Kidney tubule cell (primary cell): ENCODE measurements around the gene PCDH9.
A peak's percentile ranks its signal among the peaks of the same experiment; 100 is the strongest.
"Not testable (repeated sequence)": the region's sequence is repeated elsewhere in the genome, so short reads cannot be mapped to it uniquely, and the experiment has no call there.

ENCODE experiments used
- DNase-seq: peaks from one replicate; pipeline ENCODE4 v3.0.0-alpha.2; 2018; ENCODE audit warnings: low spot score

The PCDH9 gene

GRCh38 chr13:66914155-66914554, 316.0 kb downstream of the PCDH9 start:
- DNase-seq: no peak

DNA sequence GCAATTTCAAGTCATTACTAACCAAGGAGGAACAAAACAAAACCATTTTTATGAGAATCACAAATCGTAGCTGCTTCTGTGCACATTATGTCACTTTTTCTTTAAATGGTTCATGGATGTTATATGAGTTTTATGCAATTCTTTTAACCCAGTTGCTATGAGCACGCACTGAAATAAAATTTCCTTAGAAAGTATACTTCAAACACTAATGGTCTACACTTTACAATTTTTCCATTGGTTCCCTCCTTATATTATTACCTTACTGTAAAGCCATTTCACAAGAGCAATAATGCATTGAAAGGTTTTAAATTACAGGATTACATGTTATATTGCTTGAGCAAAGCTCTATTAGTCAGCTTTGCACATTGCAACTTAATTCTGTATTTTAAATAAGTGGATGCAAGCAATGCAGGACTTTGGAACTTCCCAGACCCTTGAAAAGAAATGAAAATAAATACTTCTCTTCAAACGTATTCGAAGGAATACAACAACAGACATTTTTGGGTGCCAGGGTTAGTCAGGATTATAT, 318.7 kb downstream of the PCDH9 start:
- DNase-seq: no peak

- DNase-seq: no peak
These were observed 330.2 kb downstream of the PCDH9 start for GRCh38 chr13:66899955-66900354.

- no peak for DNase-seq
These were observed 333.2 kb downstream of the PCDH9 start for GRCh38 chr13:66896933-66897332.

DNA sequence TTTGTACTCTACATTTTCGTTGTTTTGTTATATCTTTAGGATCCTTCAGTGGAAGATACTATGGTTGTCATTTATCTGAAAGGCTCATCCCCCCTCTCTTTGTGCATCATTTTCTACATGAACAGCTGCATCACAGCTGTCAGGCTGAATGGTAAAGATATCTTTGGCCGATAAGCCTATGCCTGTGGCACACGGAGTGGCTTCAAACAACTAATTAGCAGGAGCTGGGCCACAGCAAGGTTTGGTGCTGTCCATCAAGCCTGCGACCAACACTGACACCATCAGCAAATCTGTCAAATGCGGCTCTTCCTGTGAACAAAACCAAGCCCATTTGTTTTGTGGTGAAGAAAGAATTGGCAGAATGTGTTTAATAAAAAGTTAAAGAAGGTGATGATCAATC, 334.4 kb downstream of the PCDH9 start:
- DNase-seq: no peak

DNA sequence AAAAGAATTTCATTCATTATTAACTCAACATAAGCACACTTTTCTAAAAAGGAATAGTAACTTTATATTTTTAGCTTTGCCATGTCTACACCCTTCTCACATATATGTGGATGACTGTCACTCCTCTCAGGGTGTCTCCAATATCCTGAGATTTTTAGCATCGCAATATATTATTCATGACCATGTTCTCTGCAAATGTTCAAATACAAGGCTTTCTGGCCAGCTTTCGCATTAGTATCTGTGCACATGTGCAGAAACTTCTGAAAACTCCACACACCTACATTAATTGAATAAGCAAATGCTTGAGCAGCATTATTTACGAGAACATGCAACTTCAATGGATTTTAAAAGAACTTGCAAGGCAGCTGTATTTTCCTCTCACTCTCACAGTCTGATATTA, 334.8 kb downstream of the PCDH9 start:
- no peak for DNase-seq

- no peak for DNase-seq
These were observed 341.4 kb downstream of the PCDH9 start for GRCh38 chr13:66888698-66889097.

- peak; percentile 64 for DNase-seq
These were observed 343.0 kb downstream of the PCDH9 start for GRCh38 chr13:66887088-66887487.

DNA sequence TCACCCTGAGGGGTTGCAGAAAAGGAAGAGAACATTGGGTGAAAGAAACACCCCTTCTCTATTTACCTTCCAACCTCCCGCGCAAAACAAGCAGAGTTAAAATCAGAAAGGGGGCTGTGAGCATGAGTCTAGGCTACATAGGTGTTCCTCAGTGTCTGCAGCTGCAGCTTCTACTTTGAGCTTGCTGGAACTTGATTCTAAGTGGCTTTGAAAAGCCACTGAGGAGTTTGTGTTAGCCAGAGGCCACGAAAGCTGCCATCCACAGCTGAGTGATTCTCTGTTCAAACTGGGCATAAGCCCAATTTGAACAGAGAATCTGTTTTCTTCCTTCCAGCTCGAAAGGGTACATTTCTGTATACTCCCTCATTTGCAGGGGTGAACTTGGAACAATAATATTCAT, 343.9 kb downstream of the PCDH9 start:
- DNase-seq: no peak

- not testable (repeated sequence) for DNase-seq
These were observed 349.0 kb downstream of the PCDH9 start for GRCh38 chr13:66881170-66881569.

- DNase-seq: no peak
These were observed 350.1 kb downstream of the PCDH9 start for GRCh38 chr13:66879988-66880387.

DNA sequence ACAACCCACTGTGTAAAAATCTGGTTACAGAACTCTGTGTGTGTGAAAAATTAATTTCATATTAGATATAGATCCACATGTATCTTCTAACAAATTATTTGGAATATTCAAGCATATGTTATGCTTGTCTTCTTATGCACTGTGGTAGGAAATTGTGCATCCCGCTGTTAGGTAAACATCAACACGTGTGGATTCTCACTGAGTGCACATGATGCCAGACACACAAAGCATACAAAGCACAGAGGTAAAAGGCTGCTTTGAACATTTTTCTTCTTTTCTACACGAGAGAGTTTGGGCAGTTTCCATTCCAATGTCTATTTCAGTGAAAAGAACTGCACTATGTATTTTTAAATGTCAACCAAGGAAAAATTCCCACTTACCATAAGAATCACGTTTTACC, 354.9 kb downstream of the PCDH9 start:
- DNase-seq: no peak

DNA sequence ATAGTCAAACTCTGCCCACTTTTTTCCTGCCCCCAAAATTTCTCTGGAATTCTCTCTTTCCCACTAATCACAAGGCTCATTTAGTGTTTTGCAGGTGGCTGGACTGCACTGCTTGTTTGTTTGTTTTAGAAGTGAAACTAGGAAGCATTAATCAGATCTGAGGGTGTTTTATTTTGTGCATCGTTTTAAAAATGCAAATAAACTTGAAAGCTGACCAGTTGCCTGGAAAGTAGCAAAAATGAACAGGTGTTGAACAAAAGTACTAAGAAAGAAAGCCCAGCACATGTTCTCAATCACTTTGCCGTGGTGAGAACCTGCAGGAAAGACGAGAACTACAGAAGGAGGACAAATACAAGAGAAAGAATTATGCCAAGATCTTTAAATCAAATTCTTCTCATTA, 365.5 kb downstream of the PCDH9 start:
- DNase-seq: no peak

DNA sequence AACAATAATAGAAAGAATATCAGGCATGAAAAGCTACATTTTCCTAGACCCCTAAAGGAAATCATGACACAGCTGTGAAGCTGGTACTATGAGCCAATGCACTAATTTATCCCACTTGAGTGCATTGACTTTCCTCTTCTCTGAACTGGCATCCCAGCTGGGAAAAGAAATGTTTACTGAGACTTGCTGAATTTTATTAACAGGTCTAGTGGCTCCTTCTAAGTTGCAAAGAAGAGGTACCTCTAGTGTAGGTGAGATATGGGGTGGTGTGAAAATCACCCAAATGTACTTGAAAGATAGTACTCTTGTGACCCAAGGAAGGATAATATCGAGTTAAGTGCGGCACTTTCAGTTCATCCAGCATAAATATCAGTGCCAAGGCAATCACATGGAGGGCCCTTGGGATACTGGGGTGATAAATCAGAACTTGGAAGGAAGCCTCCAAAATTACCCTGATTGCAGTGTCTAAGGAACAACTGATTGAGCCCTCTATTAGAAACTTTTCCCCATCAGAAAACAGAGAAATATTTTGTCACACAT, 369.2 kb downstream of the PCDH9 start:
- no peak for DNase-seq

DNA sequence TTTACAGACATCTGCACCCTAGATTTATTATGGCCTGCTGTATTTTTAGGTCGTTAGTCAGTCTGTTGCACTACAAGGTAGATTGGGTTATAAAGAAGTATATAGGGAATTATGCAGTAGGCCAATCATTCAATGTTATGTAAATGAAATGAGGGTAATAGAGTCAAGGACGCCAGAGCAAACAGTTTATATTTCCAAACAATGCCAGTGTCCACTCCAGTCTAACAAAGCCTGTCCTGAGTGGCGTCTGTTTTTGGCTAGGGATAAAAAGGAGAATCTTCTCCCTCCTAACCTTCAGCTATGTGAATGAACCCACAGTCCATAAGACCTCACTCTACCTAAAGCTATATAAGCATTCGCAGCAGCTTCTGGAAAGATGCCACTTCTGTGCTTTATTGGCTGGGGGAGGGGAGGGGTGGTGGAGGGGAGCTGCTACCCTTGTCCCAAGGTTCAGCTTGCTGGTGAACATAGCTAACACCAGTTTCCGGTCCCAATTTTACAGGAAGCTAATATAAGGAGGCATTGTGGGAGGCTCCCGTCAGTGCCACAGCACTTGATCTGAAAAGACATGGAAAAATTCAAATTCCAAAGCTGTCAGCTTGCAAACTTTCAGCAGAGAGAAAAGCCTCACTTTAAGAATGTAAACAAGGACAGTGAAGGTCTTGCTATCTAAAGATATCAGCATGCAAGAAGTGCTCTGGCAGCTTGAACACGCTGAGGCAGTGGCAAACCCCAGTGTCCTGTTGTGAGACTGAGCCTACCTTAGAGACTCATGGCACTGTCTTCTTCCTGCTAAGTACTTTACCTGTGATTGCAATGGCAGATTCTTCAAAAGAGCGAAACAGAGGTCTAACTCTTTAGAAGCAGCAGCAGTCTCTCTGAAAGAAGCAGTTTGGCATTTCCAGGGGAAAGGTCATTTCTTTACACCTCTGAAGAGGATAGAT, 369.9 kb downstream of the PCDH9 start:
- DNase-seq: no peak

GRCh38 chr13:66859078-66859477, 371.1 kb downstream of the PCDH9 start:
- DNase-seq: no peak

DNA sequence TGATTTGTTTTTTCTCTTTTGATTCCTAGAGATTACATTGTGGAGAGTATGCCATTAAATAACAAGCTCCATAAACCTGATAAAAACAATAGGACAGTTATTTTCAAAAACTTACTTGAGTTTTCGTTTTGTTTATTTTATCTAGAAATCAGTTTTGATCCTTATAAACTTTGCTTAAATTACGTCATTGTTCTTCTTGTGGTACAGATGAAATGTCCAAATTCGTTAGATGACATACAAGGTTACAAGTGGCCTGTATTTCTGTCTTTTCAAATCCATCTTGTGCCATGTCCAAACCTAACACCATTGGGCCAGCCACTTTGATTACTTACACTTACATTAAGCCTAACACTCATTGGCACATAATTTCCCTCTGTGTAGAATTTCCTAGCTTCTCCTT, 372.0 kb downstream of the PCDH9 start:
- no peak for DNase-seq

- DNase-seq: no peak
These were observed 375.0 kb downstream of the PCDH9 start for GRCh38 chr13:66855131-66855530.

DNA sequence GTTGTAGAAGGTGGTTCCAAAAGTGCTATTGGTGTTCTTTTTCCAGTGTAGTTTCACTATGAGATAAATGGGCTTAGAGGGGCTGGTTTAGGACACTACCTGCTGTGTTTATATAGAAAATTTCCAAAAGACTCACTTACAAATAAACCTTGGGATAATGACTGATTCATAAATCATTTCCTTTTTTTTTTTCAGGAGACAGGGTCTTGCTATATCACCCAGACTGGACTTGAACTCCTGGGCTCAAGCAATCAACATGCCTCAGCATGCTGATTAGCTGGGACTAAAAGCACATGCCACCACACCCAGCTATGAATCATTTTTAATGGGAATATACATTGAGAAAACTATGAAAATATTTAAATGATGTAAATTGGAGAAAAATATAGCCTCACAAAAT, 376.6 kb downstream of the PCDH9 start:
- no peak for DNase-seq

DNA sequence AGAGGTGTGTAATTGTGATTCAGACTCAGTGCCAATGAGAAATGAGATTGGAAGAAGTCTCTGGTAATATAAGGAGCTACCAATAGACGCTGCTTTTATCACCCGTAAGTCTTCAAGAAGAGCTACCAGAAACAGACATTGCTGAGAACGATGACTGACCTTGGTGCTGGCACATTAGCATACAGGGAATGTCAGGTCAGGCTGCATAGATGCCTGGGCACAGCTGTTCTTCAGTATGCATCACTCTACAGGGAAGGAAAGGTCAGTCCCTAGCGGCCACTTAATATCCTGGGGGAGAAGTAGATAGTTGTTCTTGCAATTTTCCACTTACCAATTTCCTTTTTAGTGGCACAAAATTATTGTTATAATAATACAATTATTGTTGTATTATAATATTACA, 380.4 kb downstream of the PCDH9 start:
- peak; percentile 2 for DNase-seq

- DNase-seq: no peak
These were observed 382.6 kb downstream of the PCDH9 start for GRCh38 chr13:66847541-66847940.

GRCh38 chr13:66845393-66845792, 384.7 kb downstream of the PCDH9 start:
- no peak for DNase-seq

GRCh38 chr13:66844933-66845332, 385.2 kb downstream of the PCDH9 start:
- DNase-seq: no peak

GRCh38 chr13:66842766-66843165, 387.4 kb downstream of the PCDH9 start:
- no peak for DNase-seq
